Measurements from ENCODE around the gene GNAO1. TPM values are rescaled to one million over a fixed set of nuclear protein-coding genes. Genes with fewer than 3 reads are reported as not detected.

Gene GNAO1
- total RNA-seq: 12.7 TPM

DNA sequence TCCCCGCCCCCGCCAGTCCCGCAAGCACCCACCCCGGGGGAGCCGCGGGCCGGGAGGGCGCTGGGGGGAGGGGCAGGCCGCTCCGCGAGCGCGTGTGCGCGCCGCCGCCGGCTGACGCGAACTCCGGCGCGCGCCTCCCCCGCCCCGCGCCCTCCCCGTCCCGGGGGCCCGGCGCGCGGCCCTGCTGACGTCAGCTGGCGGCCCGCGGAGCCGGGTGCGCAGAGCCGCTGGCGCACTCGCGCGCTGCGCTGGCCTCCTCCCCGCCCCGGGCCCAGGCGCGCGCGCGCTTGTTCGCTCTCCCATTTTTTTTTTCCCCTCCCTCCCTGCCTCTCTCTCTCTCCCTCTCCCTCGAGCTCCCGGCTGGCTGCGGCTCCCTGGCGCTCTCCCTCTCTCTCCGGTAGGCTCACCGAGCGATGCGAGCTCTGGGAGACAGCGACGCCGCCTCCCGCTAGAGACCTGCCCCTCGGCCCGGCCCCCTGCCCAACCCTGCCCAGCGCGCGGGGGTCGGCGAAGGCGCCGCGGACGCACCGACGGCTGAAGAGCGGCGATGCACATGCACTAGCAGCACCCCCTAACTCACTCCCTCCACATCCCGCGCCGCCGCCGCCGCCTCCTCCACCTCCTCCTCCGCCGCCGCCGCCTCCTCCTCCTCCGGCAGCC lies at the start of gene GNAO1:
GNAO1 (plus strand) TSS at position 334 of the 660 bp plus-strand sequence. CDS start 747 bp downstream, outside the sequence.
- peak; percentile 59 for DNase-seq (ENCODE audit: low spot score)

GRCh38 chr16:56143666-56144065 lies 47.6 kb upstream of the GNAO1 start:
- no peak for DNase-seq (ENCODE audit: low spot score)

GRCh38 chr16:56145369-56145768 lies 45.9 kb upstream of the GNAO1 start:
- no peak for DNase-seq (ENCODE audit: low spot score)

DNA sequence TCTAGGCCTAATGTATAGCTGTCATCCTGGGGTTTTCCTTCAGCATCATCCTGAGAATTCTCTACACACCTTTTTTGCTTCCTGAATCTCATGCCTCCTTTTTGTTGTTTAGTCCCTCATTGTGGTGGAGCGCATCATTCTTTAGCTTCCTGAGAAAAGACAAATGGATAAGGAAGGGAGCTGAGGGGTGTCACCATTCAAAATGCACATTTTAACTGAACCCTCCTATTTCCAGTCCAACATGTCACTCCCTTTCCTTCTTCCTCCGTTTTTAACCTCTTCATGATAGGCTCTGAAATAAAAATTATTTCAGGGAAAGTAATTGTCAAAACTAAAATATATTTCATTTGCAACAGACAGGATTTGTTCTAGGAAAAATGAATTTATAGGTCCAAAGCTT lies 39.7 kb upstream of the GNAO1 start:
- DNase-seq (ENCODE audit: low spot score): no peak

DNA sequence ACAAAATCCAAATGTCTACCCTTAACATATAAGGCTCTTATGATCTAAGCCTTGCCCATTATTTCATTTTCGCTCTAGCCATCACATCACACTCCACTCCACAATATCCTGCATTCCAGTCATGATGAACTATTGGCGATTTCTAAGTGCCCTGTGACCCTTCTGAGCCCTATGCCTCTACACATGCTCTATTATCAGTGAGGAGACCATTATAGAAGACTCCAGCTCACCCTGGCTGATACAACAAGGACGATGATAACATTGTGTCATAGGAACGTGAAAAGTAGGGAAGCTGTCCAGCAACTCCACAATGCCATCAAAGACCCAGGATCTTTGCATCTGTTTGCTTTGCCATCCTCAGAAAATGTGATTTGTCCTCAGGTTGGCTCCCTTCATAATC lies 29.6 kb upstream of the GNAO1 start:
- DNase-seq (ENCODE audit: low spot score): no peak

DNA sequence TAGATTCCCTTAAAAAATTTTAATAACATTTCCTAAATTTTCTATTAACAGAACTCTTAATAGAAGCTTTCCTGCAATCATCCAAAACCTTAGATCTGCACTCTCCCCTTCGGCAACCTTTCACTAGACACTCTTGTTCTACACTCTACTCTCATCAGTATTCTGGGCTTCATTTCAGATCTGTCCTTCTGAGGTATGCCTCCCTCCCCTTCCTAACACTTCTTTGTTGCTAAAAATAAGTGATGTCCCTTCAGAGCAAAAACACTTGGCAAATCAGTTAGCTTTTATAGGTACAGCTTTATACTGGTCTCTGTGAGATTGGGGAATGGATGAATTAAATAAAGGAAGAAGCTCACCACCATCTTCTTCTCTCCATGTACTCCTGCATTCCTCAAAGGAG lies 28.2 kb upstream of the GNAO1 start:
- no peak for DNase-seq (ENCODE audit: low spot score)

GRCh38 chr16:56163938-56164337 lies 27.4 kb upstream of the GNAO1 start:
- no peak for DNase-seq (ENCODE audit: low spot score)

GRCh38 chr16:56164636-56165035 lies 26.7 kb upstream of the GNAO1 start:
- no peak for DNase-seq (ENCODE audit: low spot score)

GRCh38 chr16:56174411-56174810 lies 16.9 kb upstream of the GNAO1 start:
- no peak for DNase-seq (ENCODE audit: low spot score)

DNA sequence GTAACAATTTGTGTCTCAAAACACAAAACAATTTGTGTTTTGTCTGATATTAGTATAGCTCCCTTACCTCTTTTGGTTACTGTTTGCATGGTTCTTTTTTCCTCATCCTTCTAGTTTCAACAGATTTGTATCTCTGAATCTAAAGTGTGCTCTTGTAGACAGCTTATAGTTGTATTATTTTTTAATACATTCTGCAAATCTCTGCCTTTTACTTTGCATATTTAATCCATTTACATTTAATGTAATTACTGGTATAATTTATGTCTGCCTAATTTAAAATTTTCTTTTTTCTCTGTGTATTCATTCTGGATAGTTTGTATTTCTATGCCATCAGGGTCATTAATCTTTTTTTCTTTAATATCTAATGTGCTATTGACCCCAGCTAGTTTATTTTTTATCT lies 9.9 kb upstream of the GNAO1 start:
- DNase-seq (ENCODE audit: low spot score): no peak

GRCh38 chr16:56183266-56183665 lies 8.0 kb upstream of the GNAO1 start:
- no peak for DNase-seq (ENCODE audit: low spot score)

- no peak for DNase-seq (ENCODE audit: low spot score)
These were observed 1.1 kb upstream of the GNAO1 start for GRCh38 chr16:56190048-56190676.

- DNase-seq (ENCODE audit: low spot score): no peak
These were observed 573 bp upstream of the GNAO1 start for GRCh38 chr16:56190677-56191155.

- no peak for DNase-seq (ENCODE audit: low spot score)
These were observed 746 bp downstream of the GNAO1 start for GRCh38 chr16:56191835-56192634.

GRCh38 chr16:56192635-56192945 lies 1.3 kb downstream of the GNAO1 start:
- no peak for DNase-seq (ENCODE audit: low spot score)

DNA sequence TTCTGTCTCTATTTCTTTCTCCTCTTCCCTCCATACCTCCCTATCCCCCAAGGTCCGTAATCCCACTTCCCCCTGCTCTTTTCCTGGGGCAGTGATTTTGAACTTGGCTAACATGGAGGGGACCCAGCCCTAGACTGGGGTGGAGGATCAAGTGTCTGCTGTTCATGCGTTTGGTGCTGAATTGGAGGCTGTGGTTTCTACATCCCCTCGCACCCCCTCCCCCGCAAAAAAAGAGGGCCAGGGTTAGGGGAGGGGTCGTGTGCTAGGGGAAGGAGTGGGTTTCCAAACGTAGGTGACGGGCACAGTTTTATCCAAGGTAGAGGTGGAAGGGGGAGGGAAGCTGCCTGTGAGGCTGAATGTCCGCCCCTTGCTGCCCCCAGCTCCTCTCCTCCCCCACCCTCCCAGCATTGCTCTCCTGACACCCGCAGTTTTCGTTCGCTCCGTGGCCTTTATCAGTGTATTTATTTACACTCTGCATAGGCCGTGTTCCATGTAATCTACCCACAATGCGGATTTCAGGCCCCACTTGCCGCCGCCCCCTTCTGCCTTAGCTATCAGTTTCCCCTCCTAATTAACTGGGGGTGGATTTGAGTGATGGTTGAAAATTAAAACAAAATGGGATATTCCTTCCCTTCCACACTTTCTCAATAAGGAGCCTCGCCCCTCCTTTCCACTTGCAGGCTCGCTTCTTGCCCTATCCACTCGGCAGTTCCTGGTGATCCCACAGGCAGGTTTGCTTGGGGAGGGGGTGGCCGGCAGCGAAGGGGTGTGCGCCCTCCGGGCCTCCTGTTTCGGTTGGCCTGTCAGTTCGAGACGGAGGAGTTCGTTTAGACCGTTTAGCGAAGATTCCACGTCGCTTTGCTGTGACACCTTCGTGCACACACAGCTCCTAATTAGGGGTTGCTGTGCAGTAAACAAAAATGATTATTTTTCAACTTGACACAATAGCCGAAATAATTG lies 2.0 kb downstream of the GNAO1 start:
- DNase-seq (ENCODE audit: low spot score): no peak

GRCh38 chr16:56193951-56194726 lies 2.9 kb downstream of the GNAO1 start:
- peak; percentile 77 for DNase-seq (ENCODE audit: low spot score)

DNA sequence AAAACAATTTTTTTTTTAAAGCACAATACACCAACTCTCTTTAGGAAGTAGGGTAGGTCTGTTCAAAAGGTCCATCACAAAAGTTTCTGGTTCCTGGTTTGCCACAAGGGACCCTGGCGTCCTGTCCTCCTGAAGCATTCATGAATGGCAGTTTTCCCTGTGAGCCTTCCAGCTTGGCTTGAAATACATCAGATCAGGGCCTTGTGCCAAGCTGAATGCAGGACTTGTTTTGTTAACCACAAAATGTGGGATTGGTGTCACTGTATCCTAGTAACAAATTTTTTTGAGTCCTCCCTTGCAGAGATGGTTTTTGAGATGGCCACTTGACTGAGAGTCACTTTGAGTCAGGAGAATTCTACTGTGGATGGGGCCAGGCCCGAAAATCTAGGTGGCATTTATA lies 3.9 kb downstream of the GNAO1 start:
- DNase-seq (ENCODE audit: low spot score): no peak

DNA sequence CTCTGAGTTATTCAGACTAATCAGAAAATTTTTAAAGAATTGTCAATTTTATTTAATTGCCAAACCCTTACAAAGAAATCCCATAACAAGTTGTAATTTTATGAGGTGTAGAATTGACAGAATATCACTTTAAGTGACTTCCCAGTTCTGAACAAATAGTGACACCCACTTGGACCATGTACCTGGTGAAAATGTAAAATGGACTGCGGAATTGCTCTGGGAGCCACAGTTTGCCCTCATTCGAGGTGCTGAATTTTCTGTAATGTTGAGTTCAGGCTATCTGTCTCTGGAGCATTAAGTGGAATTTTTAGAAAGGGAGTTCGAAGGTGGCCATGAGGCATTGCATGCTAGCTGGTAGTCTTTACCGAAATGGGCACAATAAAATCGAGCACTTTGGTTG lies 5.1 kb downstream of the GNAO1 start:
- DNase-seq (ENCODE audit: low spot score): no peak

DNA sequence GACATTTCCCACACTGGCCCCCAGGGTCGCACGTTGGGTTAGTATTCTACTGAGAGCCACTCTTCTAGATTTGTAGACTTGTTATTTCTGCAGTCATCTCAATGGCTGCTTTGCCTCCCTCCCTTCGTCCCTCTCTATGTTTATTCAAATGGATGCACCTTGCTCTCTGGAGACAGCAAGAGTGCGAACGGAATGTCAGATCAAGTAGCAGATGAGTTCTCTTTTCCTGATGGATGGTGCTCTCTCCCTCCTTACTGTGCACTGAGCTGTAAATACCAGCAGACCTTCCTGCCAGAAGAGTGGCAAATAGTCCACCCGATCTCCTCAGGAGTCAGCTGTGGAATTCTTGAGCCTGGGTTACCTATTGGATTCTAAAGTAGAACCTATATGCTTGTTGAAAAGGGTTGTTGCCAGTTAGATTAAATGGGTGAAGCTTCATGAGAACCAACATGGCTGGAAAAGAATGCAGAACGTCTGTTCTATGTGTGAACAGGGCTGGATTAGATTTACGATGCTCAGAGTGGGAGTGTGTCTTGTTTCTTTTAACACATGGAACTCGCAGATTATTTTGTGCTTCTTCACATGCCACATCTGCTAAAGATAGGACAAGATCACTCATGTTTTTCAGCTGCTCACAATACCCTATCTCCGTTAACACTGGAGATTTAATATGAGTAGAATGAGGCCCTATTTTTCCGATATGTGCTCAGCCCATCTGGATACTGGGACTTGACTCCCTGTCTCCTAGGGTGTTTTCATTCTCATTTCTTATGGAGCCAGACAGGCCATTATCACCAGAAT lies 6.1 kb downstream of the GNAO1 start:
- no peak for DNase-seq (ENCODE audit: low spot score)

Data from mucosa of gallbladder (tissue), 1 donor.